Suprapubic skin (tissue), 4 donors: ENCODE results near the gene POLR2J. TPM values are rescaled to one million over a fixed set of nuclear protein-coding genes. Genes with fewer than 3 reads are reported as not detected.

Experiments used
- DNase-seq, 2 donors: peaks; one replicate each; pipeline ENCODE4 v3.0.0-alpha.2; 2019; ENCODE audit warnings: low spot score in 2 of 2
- H3K27ac ChIP-seq: fragments of 200-600 bp; sonication (generic); one replicate; pipeline ENCODE4 v1.5.1; 2019
- H3K27me3 ChIP-seq: fragments of 200-600 bp; sonication (generic); one replicate; pipeline ENCODE4 v1.5.1; 2019
- H3K36me3 ChIP-seq: fragments of 200-600 bp; sonication (generic); one replicate; pipeline ENCODE4 v1.5.1; 2019
- H3K4me1 ChIP-seq: fragments of 200-600 bp; sonication (generic); one replicate; pipeline ENCODE4 v1.5.1; 2019
- H3K4me3 ChIP-seq: fragments of 200-600 bp; sonication (generic); one replicate; pipeline ENCODE4 v1.5.1; 2019; ENCODE audit warnings: mild to moderate bottlenecking
- H3K9me3 ChIP-seq: fragments of 200-600 bp; sonication (generic); one replicate; pipeline ENCODE4 v1.5.1; 2019
- EP300 ChIP-seq: sonication (generic); formaldehyde crosslinking; IDR thresholded peaks from one replicate; pipeline ENCODE4 v1.6.1; 2017; ENCODE audit warnings: antibody characterized with exemption
- POLR2A ChIP-seq, 2 donors: fragments of 450-650 bp; IDR thresholded peaks; one replicate each; pipeline ENCODE4 v1.6.1; 2017; ENCODE audit warnings: antibody characterized with exemption in 2 of 2, mild to moderate bottlenecking in 2 of 2, moderate library complexity in 2 of 2
- POLR2AphosphoS5 ChIP-seq, 3 donors: sonication (generic); formaldehyde crosslinking; IDR thresholded peaks; one replicate each; pipeline ENCODE4 v1.6.1; 2017; ENCODE audit warnings: antibody characterized with exemption in 3 of 3
- WGBS: methylation state at CpG from one replicate; pipeline ENCODE4 v1.1.5; 2018; 5-methylcytosine and 5-hydroxymethylcytosine counted together
- total RNA-seq, 4 donors: library from RNA; depleted of rRNA; stranded (reverse); fragments of >200 nt; gene quantifications; one replicate each; pipeline ENCODE4 v1.1.0, GENCODE V29; 2016
- TF ChIP-seq, protein P1 (sequence below), 2 donors: fragments of 200-600 bp in 1 of 2; fragments of 450-650 bp in 1 of 2; sonication (generic) in 1 of 2; IDR thresholded peaks; one replicate each; pipeline ENCODE4 v1.5.1; 2016 to 2019; ENCODE audit warnings: antibody characterized with exemption in 2 of 2, mild to moderate bottlenecking in 1 of 2, moderate library complexity in 1 of 2

The POLR2J gene
- total RNA-seq, 4 donors from 2014 or later, result 9.5 to 29.0 (median 19.3) TPM

DNA sequence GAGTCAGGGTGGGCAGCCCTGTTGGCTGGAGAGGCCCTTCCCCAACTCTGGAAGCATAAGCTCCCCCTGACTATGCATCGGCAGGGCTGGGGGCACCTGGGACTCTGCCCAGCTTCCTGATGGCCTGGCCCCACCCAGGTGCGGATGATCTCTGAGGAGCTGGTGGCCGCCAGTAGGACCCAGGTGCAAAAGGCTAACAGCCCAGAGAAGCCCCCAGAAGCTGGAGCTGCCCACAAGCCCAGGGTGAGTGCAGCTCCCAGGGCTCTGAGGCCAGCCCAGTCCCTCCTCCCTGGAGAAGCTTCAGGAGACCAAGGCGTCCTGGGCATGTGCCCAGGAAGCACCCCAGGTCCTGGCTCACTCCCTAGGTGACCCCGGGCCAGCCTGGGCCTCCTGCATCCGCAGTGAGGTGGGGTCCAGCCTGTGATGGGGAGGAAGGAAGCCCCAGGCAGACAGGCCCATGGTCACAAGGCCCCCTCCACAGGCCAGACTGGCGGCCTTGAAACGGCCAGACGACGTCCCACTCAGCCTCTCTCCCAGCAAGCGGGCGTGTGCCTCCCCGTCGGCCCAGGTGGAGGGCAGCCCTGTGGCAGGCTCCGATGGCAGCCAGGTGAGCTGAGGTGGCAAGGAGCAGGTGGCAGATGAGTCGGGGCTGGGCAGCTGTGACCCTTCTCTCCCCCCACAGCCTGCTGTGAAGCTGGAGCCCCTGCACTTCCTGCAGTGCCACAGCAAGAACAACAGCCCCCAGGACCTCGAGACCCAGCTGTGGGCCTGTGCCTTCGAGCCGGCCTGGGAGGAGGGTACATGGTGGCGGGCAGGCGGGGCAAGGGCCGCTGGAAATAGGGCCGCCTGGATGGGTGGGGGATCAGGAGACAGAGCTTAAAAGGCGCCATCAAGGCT is 10.9 kb downstream of the POLR2J start:
- TF ChIP-seq POLR2AphosphoS5 (IDR thresholded peaks at IDR 0.05) (no peak), POLR2A (IDR thresholded peaks at IDR 0.05) (no peak), EP300 (no peak)
- TF ChIP-seq, protein P1, sequence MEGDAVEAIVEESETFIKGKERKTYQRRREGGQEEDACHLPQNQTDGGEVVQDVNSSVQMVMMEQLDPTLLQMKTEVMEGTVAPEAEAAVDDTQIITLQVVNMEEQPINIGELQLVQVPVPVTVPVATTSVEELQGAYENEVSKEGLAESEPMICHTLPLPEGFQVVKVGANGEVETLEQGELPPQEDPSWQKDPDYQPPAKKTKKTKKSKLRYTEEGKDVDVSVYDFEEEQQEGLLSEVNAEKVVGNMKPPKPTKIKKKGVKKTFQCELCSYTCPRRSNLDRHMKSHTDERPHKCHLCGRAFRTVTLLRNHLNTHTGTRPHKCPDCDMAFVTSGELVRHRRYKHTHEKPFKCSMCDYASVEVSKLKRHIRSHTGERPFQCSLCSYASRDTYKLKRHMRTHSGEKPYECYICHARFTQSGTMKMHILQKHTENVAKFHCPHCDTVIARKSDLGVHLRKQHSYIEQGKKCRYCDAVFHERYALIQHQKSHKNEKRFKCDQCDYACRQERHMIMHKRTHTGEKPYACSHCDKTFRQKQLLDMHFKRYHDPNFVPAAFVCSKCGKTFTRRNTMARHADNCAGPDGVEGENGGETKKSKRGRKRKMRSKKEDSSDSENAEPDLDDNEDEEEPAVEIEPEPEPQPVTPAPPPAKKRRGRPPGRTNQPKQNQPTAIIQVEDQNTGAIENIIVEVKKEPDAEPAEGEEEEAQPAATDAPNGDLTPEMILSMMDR (IDR thresholded peaks at IDR 0.05), result no peak
- peak; percentile 61 to 65 for DNase-seq
- H3K9me3 ChIP-seq, result no peaks in the 10 kb centered on the region
- peaks cover 34% of the 10 kb centered on the region for H3K4me1 ChIP-seq
- H3K4me3 ChIP-seq, result no peak overlapping the region
- no peaks in the 10 kb centered on the region for H3K27me3 ChIP-seq
- 89% methylated on average over 8 of the region's 24 CpGs for WGBS
- no peak overlapping the region for H3K27ac ChIP-seq
- H3K36me3 ChIP-seq, result peaks cover 39% of the 10 kb centered on the region

DNA sequence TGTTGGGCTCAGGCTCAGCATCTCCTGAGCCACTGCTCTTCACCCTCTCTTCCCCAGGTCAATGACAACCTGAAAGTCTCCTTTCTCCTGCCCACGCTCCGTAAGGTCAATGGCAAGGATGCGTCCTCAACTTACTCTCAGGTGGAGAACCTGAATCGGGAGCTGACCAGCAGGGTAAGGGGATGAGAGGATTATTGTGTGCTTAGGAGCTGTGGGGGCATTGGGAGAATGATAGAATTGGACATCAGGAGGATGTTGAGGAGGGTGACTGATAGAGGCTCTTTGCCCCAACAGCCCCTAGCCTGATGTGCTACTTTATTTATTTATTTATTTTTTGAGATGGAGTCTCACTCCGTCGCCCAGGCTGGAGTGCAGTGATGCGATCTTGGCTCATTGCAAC is 12.6 kb downstream of the POLR2J start:
- H3K4me1 ChIP-seq, result peaks cover 34% of the 10 kb centered on the region
- peak overlapping the region; percentile 60 for H3K4me3 ChIP-seq
- no peak for TF ChIP-seq EP300
- TF ChIP-seq POLR2AphosphoS5 (IDR thresholded peaks at IDR 0.05), result no peak
- TF ChIP-seq, protein P1 (IDR thresholded peaks at IDR 0.05), result no peak
- TF ChIP-seq POLR2A (IDR thresholded peaks at IDR 0.05), result no peak

DNA sequence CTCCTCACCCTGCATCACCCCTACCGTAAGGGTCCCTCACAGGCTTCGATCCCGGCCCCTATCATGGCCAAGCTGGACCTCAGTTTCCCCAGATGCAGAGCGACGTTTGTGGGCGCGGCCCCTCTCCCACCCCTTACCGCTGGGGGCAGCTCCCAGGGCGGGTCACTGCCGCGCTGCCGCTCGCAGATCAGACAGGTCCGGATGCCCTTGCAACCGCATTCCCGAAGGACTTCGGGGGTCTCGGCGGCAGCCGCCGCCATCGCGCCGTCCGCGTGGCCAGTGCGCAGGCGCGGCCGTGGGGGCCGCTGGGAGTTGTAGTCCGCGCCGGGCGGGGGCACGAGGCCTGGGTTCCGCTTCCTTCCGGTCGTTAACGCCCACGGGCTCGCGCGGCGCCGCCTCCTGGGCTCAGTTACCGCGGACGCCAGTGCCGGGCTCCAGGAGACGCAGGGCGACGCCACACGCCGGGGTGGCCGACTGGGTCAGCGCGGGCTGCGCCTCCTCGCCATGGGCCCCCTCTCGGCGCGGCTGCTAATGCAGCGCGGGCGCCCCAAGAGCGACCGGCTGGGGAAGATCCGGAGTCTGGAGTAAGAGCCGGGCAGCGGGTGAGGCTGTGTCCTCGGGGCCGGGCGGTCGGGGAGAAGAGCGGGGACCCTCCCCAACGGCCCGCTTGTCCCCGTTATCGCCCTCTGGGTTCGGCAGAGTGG is 14.0 kb downstream of the POLR2J start, which contains the start of the genes ALKBH4 and LRWD1:
Gene ALKBH4, minus strand, starts transcription at position 287 of the 704 bp plus-strand sequence. Its CDS starts 27 bp downstream, at position 260.
Gene LRWD1, plus strand, starts transcription at position 408 of the 704 bp plus-strand sequence. Its CDS starts 97 bp downstream, at position 505.
- Histone ChIP-seq H3K9me3 (no peaks in the 10 kb centered on the region), H3K27me3 (no peaks in the 10 kb centered on the region), H3K27ac (peak within 1 kb of the TSS; percentile 11), H3K36me3 (peaks cover 14% of the 10 kb centered on the region), H3K4me1 (peaks cover 34% of the 10 kb centered on the region), H3K4me3 (peak within 1 kb of the TSS; percentile 60)
- peak; percentile 96 to 97 for DNase-seq
- 0% methylated on average over 10 of the region's 81 CpGs for WGBS
- TF ChIP-seq EP300 (no peak), POLR2A (IDR thresholded peaks at IDR 0.05) (peak in 1 of 2 donors; percentile 50), POLR2AphosphoS5 (IDR thresholded peaks at IDR 0.05) (peak in 1 of 3 donors; percentile 54)
- TF ChIP-seq, protein P1 (IDR thresholded peaks at IDR 0.05), result peak in 1 of 2 donors; percentile 25

More for the DNA sequence above, 12.6 kb downstream of the POLR2J start:
- H3K9me3 ChIP-seq, result no peaks in the 10 kb centered on the region
- peaks cover 26% of the 10 kb centered on the region for H3K36me3 ChIP-seq
- 91% methylated on average over 7 of the region's 7 CpGs for WGBS
- DNase-seq, result no peak
- H3K27ac ChIP-seq, result no peak overlapping the region
- H3K27me3 ChIP-seq, result no peaks in the 10 kb centered on the region

DNA sequence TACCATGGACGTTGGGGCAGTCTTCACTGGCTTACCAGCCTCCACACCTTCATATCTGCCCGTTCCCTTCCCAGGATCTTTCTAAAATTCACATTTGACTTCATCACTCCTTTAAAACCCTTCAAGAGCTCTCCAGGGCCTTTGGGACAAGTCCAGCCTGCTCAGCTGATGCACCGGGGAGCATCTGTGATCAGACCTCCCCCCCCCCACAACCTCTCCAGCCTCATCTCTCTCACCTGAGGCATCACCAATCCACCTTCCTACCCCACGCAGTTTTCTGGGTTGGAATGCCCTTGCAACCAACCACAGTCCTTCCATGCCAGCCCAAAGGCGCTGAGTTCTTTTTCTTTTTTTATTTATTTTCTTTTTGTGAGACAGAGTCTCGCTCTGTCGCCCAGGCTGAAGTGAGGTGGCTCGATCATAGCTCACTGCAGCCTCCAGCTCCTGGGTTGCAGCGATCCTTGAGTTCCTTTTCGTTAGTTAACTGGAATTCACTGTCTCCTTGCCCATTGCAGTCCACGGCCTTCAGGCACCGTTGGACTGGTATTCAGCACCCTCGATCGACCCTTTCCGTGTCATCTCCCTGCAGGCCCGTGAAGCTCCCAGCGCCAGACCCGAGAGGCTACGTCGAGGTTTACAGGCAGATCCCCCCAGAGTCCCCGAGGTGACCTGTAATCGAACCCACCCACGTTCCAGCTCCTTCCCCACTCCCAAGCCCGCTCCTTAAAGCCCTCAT is 14.7 kb downstream of the POLR2J start:
- WGBS, result 10% methylated on average over 24 of the region's 24 CpGs
- no peaks in the 10 kb centered on the region for H3K27me3 ChIP-seq
- peak overlapping the region; percentile 11 for H3K27ac ChIP-seq
- H3K4me1 ChIP-seq, result peaks cover 34% of the 10 kb centered on the region
- no peak for DNase-seq
- no peaks in the 10 kb centered on the region for H3K9me3 ChIP-seq
- peaks cover 13% of the 10 kb centered on the region for H3K36me3 ChIP-seq
- TF ChIP-seq, protein P1 (IDR thresholded peaks at IDR 0.05), result no peak
- no peak for TF ChIP-seq EP300
- TF ChIP-seq POLR2AphosphoS5 (IDR thresholded peaks at IDR 0.05), result no peak
- no peak for TF ChIP-seq POLR2A (IDR thresholded peaks at IDR 0.05)
- peak overlapping the region; percentile 60 for H3K4me3 ChIP-seq
